GM19455 (cell line): ENCODE measurements around the gene ITIH5.

Experiments used
- ATAC-seq: cut with Tn5 transposase; IDR thresholded peaks from one replicate; pipeline ENCODE4 v1.9.1; 2021; ENCODE audit not compliant: unreplicated experiment

Gene ITIH5

DNA sequence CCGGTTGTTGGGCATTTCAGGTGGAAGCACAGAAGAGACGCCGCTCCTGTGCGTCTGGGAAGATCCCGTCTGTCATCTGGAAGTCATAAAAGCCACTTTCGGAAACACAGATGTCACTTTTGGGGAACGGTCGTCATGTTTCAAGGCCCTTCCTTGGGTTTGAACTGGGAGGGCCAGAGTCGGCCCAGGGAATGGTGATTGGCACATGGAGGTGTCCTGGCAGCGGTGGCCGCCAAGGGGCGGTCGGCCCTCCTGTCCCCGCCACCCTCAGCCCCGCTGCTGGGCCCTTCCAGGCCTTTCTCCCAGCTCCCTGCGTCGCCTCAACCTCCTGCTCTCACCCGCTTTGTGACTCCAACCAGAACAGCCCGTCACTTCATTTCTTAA is 140.8 kb downstream of the ITIH5 start:
- no peak for ATAC-seq

DNA sequence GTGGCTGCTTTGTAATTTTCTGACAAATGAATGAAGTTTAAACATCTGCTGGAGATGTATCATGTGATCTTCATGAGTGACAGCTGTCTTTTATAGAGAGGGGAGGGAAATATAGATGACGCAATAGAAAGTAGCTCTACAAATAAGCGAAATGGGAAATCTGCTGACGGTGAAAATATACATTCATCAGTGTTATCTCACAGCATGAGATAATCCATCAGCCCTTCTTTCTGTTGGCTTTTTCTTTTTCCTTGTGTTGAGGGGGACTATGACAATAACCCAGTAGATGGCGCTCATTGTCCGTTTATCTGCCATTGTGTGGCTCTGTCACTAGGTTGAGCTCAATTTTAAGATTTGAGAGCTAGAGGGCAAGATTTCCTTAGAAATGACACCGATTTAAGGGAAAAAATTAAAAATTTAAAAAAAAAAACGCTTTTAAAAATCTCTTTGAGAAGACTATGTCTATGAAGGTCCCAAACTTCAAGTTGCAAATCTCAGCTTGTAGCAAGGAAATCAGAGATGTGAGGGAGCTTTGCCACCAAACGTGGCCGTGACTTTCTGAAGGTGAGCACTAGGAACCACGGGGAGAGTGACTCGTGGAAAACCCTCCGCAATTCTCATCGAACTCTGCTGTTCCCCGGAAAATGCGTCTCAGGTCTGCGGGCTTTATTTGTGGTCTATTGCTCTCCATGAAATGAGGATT is 141.3 kb downstream of the ITIH5 start:
- ATAC-seq, result peak; percentile 76

GRCh38 chr10:7523656-7524055 is 143.1 kb downstream of the ITIH5 start:
- ATAC-seq, result no peak

- ATAC-seq, result peak; percentile 66
These were observed 146.0 kb downstream of the ITIH5 start for GRCh38 chr10:7520507-7521485.

DNA sequence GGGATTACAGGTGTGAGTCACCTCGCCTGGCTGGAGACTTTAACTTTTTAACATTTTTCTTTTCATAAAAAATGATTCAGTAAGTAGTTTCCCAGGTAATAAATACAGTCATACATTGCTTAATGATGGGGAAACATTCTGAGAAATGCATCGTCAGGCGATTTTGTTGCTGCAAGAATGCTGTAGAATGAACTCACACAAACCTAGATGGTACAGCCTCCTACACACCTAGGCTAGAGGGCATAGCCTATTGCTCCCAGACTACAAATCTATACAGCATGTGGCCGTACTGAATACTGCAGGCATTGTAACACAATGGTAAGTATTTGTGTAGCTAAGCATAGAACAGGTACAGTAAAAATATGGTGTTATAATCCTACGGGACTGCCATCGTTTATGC is 147.4 kb downstream of the ITIH5 start:
- no peak for ATAC-seq

- ATAC-seq, result no peak
These were observed 148.1 kb downstream of the ITIH5 start for GRCh38 chr10:7518693-7519092.

DNA sequence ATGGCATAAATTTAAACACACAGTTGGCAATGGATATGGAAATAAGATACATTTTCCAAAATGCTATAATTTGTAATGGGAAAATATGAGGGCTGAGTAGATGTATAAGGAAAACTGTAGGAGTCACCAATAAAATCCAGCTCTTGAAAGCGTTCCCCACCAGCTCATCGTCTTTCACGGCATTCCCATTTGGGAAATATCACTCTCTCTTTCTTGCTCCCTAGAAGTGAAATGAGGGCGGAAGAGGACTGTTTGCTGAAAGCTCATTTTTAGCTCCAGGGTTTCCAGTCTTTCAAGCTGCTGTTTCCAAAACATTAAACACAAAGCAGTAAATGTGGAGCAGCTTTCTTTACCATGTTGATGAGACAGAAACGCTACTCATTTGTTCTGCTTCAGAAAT is 151.3 kb downstream of the ITIH5 start:
- no peak for ATAC-seq

DNA sequence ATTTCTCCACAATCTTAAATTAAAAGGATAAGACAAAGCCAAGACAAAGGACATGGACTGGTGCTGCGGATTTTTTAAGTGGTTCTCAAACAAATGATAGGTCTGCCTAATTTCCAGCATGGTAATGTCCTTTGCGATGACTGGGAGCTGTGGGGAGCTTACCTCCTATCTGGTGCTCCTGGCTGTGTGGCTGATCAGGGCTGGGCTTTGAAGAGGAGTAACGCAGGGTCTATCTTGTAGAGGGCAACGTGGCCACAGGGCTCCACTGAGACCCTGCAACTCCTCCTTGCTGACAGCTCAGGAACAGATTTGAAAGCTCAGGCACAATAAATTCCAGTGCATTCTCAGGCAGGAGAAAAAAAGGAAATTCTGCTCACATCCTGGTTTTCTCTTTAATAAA is 152.8 kb downstream of the ITIH5 start:
- no peak for ATAC-seq

DNA sequence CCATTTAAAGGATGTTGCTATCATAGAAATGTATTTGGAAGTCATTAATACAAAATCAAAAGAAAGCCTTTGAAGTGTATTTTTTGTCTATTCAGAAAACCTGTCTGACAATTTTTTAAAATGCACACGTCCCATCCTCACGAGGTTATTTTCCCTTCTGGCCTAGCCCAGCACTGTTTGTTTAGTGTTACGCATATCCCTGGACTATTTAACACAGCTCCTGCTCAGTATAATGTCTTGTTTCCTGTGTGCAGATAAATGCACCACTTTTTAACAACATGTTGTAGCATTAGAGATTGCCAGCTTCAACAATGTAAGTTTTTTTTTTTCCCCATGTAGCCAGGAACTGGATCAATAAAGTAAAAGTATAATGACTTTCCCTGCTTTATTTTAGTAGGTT is 153.3 kb downstream of the ITIH5 start:
- ATAC-seq, result no peak

DNA sequence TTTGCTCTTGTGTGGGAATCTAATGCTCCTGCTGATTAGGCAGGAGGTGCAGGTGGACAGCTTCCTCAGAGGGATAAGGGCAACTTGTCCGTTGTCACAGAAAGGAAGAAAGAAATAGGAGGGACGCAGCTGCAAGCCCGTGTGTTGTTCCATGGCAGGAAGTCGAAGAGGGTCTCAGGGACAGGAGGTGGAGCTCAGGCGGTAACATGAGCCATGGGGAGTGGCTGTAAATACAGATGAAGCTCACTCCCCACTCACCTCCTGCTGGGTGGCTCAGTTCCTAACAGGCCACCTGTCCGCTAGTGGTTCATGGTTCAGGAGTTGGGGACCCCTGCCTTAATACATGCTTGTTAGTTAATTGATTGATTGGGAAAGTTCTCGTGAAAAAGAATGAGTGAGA is 154.3 kb downstream of the ITIH5 start:
- no peak for ATAC-seq

GRCh38 chr10:7511612-7512011 is 155.2 kb downstream of the ITIH5 start:
- ATAC-seq, result no peak
